D721Med (cell line): ENCODE measurements around the gene RPS6KA2.

ENCODE experiments used
- DNase-seq: peaks from one replicate; pipeline ENCODE4 v3.0.0; 2011; ENCODE audit warnings: low spot score; ENCODE audit not compliant: insufficient read length
- FAIRE-seq: peaks from 2 replicates; lab custom pipeline; 2011; peaks lifted over from hg19 to GRCh38; lab: Jason Lieb, UNC
- CTCF ChIP-seq: IDR thresholded peaks from 2 replicates; pipeline ENCODE4 v1.5.1; 2012; ENCODE audit warnings: mild to moderate bottlenecking, control low read depth; ENCODE audit not compliant: insufficient read depth; ENCODE audit errors: missing control alignments

RPS6KA2 gene

GRCh38 chr6:166565084-166565967, 61.7 kb downstream of the RPS6KA2 start:
- DNase-seq (no peak), FAIRE-seq (no peak)
- no peak for TF ChIP-seq CTCF

- TF ChIP-seq CTCF = no peak
- no peak for DNase-seq
- no peak for FAIRE-seq
Measured at GRCh38 chr6:166563805-166564204, 63.2 kb downstream of the RPS6KA2 start.

GRCh38 chr6:166563200-166563599, 63.9 kb downstream of the RPS6KA2 start:
- FAIRE-seq (no peak), DNase-seq (no peak)
- TF ChIP-seq CTCF = no peak

- TF ChIP-seq CTCF = no peak
- DNase-seq = no peak
- FAIRE-seq = no peak
Measured at GRCh38 chr6:166562726-166563125, 64.3 kb downstream of the RPS6KA2 start.

- FAIRE-seq (no peak), DNase-seq (no peak)
- TF ChIP-seq CTCF = no peak
Measured at GRCh38 chr6:166561771-166562359, 65.2 kb downstream of the RPS6KA2 start.

GRCh38 chr6:166560222-166560621, 66.8 kb downstream of the RPS6KA2 start:
- no peak for FAIRE-seq

More at GRCh38 chr6:166560222-166560621, 66.8 kb downstream of the RPS6KA2 start:
- DNase-seq = no peak
- no peak for TF ChIP-seq CTCF
